GM12878 (cell line): Measurements from ENCODE around the gene LRRC4B. TPM values are rescaled to one million over a fixed set of nuclear protein-coding genes. Genes with fewer than 3 reads are reported as not detected.

ENCODE experiments used
- ATAC-seq: fragments of 200-7000 bp; cut with Tn5 transposase; 3 replicates; pipeline ENCODE4 v1.9.1; 2020; ENCODE audit warnings: mild to moderate bottlenecking, moderate library complexity
- BruUV-seq: library from RNA; stranded (reverse); fragments of 400-500 nt; replicated peaks from 2 replicates; lab custom pipeline; 2021; lab: Mats Ljungman, UMichigan
- CTCF ChIA-PET: fragments of 300-600 bp; sonication (Branson Sonifier 250); formaldehyde crosslinking; extraction: SDS; loops from one replicate; lab custom pipeline; 2021; ENCODE audit warnings: inconsistent platforms; lab: Yijun Ruan, JAX
- POLR2A ChIA-PET: fragments of 350-600 bp; formaldehyde crosslinking; extraction: SDS; loops from one replicate; lab custom pipeline; 2021; ENCODE audit warnings: inconsistent platforms; lab: Charles Lee
- RAD21 ChIA-PET: fragments of 300-600 bp; sonication (Branson Sonifier 250); formaldehyde crosslinking; loops from one replicate; lab custom pipeline; 2023; ENCODE audit warnings: antibody characterized with exemption; ENCODE audit not compliant: unreplicated experiment; lab: Charles Lee
- SMC1A ChIA-PET: fragments of 300-600 bp; sonication (Branson Sonifier 250); formaldehyde crosslinking; loops from one replicate; lab custom pipeline; 2023; ENCODE audit not compliant: unreplicated experiment, uncharacterized antibody; lab: Charles Lee
- DNase-seq: peaks from one replicate; pipeline ENCODE4 v3.0.0-alpha.2; 2011; ENCODE audit warnings: low read depth, low spot score
- FAIRE-seq: peaks from 3 replicates; lab custom pipeline; 2011; peaks lifted over from hg19 to GRCh38; lab: Jason Lieb, UNC
- H2AFZ ChIP-seq: 2 replicates; pipeline ENCODE4 v1.6.0; 2011; ENCODE audit warnings: low read depth, low read length, control low read depth; ENCODE audit not compliant: control insufficient read depth
- H3K27ac ChIP-seq: 2 replicates; pipeline ENCODE4 v1.5.1; 2011; ENCODE audit warnings: control low read depth; ENCODE audit not compliant: control insufficient read depth, insufficient read depth
- H3K27me3 ChIP-seq, 2 experiments: replicated peaks in 1 of 2; 2 replicates each; pipeline versions ENCODE4 v1.6.0 to v1.6.1; 2011; ENCODE audit warnings: low read length in 1 of 2; ENCODE audit not compliant: control insufficient read depth in 2 of 2, insufficient read depth in 2 of 2
- H3K36me3 ChIP-seq, 2 experiments: 2 replicates each; pipeline ENCODE4 v1.5.1; 2011; ENCODE audit warnings: low read length in 1 of 2; ENCODE audit not compliant: control insufficient read depth in 2 of 2, insufficient read depth in 2 of 2
- H3K4me1 ChIP-seq: 2 replicates; pipeline ENCODE4 v1.6.1; 2011; ENCODE audit warnings: mild to moderate bottlenecking, low read length, moderate library complexity, mixed read lengths; ENCODE audit not compliant: control insufficient read depth, insufficient read depth
- H3K4me2 ChIP-seq: 2 replicates; pipeline ENCODE4 v1.6.0; 2011; ENCODE audit warnings: control low read depth; ENCODE audit not compliant: control insufficient read depth, insufficient read depth
- H3K4me3 ChIP-seq: fragments of 200-600 bp; sonication (generic); 2 replicates; pipeline ENCODE4 v1.5.1; 2016
- H3K79me2 ChIP-seq: 2 replicates; pipeline ENCODE4 v1.6.0; 2011; ENCODE audit warnings: low read length; ENCODE audit not compliant: control insufficient read depth, insufficient read depth
- H3K9ac ChIP-seq: 2 replicates; pipeline ENCODE4 v1.8.0; 2011; ENCODE audit warnings: low read length, control low read depth, mixed read lengths; ENCODE audit not compliant: control insufficient read depth, insufficient read depth
- H3K9me3 ChIP-seq: replicated peaks from 3 replicates; pipeline ENCODE4 v1.5.1; 2011; ENCODE audit warnings: mild to moderate bottlenecking, low read length; ENCODE audit not compliant: control insufficient read depth, insufficient read depth
- H4K20me1 ChIP-seq: 2 replicates; pipeline ENCODE4 v1.6.0; 2011; ENCODE audit not compliant: control insufficient read depth, insufficient read depth
- ESRRA ChIP-seq: IDR thresholded peaks from 2 replicates; pipeline ENCODE4 v1.6.1; 2012; ENCODE audit warnings: mild to moderate bottlenecking, low read length, improper control_type of control experiment
- FOS ChIP-seq: IDR thresholded peaks from 3 replicates; pipeline ENCODE4 v1.6.1; 2011; ENCODE audit warnings: borderline replicate concordance; ENCODE audit not compliant: insufficient read length; ENCODE audit errors: extremely low read depth
- IRF4 ChIP-seq: IDR thresholded peaks from 2 replicates; pipeline ENCODE4 v1.6.1; 2011; ENCODE audit warnings: low read depth, low read length
- KDM1A ChIP-seq: fragments of 200-600 bp; sonication (generic); IDR thresholded peaks from 2 replicates; pipeline ENCODE4 v1.6.1; 2016; ENCODE audit warnings: borderline replicate concordance
- PAX5 ChIP-seq: IDR thresholded peaks from 2 replicates; pipeline ENCODE4 v1.6.1; 2011; ENCODE audit warnings: low read depth, low read length, borderline replicate concordance
- PRDM15 ChIP-seq: fragments of 450-650 bp; formaldehyde crosslinking; IDR thresholded peaks from 2 replicates; pipeline ENCODE4 v1.4.0; 2020; ENCODE audit warnings: mild to moderate bottlenecking, moderate library complexity
- RELB ChIP-seq: fragments of 450-650 bp; IDR thresholded peaks from 2 replicates; pipeline ENCODE4 v1.6.1; 2017; ENCODE audit warnings: low read depth, mild to moderate bottlenecking, moderate library complexity
- ZBTB11 ChIP-seq: fragments of 450-650 bp; formaldehyde crosslinking; IDR thresholded peaks from 2 replicates; pipeline ENCODE4 v1.5.0; 2022; ENCODE audit warnings: mild to moderate bottlenecking, missing genetic modification characterization
- ZNF592 ChIP-seq: fragments of 450-650 bp; IDR thresholded peaks from 2 replicates; pipeline ENCODE4 v1.6.1; 2017; ENCODE audit warnings: mild to moderate bottlenecking, moderate library complexity
- ZNF622 ChIP-seq: fragments of 450-650 bp; IDR thresholded peaks from 2 replicates; pipeline ENCODE4 v1.6.1; 2017; ENCODE audit warnings: mild to moderate bottlenecking, inconsistent platforms
- WGBS: methylation state at CpG from one replicate; pipeline ENCODE4 v1.1.6; 2016; ENCODE audit warnings: low lambda C conversion rate; ENCODE audit not compliant: insufficient replicate concordance, insufficient coverage; ENCODE audit errors: missing lambda C conversion rate; 5-methylcytosine and 5-hydroxymethylcytosine counted together
- in situ Hi-C: fragments of 300-500 bp; cut with MboI; formaldehyde crosslinking; loops from 9 replicates; pipeline ENCODE4 v1.14.3; 2018; ENCODE audit warnings: mixed read lengths
- intact Hi-C: fragments of 100-400 bp; cut with micrococcal nuclease; formaldehyde crosslinking; loops from one replicate; pipeline ENCODE4 v1.14.2; 2022; ENCODE audit not compliant: unreplicated experiment
- polyA plus RNA-seq, 11 experiments: library from polyadenylated mRNA; depleted of rRNA in 4 of 11; unstranded in 6 of 11; stranded (reverse) in 5 of 11; fragments of >200 nt; fragmentation: Nextera tagmentation in 4 of 11; fragmentation: Illumina TruSeq in 1 of 11; extraction: Ambion mirVana in 4 of 11; extraction: Trizol in 1 of 11; gene quantifications; 1 replicate in 1 of 11; 2 replicates in 10 of 11; pipeline versions ENCODE4 v1.2.1 to v1.2.3, GENCODE V29; 2011 to 2016; ENCODE audit warnings: inconsistent platforms in 2 of 11, missing spikeins in 2 of 11, low read depth in 1 of 11
- total RNA-seq, 4 experiments: library from RNA; depleted of rRNA in 3 of 4; stranded (reverse); fragments of >200 nt in 3 of 4; fragmentation: Illumina TruSeq in 1 of 4; extraction: Trizol in 1 of 4; gene quantifications; 2 replicates each; pipeline versions ENCODE4 v1.2.1 to v1.2.3, GENCODE V29; 2013 to 2021

Gene LRRC4B
- total and polyA plus RNA-seq, 10 of the 15 experiments (the other 5 are each of a cell fraction or from before 2014, with no cell fraction given) = 0.14 TPM; not detected in 9

- Histone ChIP-seq H3K27ac (no peak overlapping the region), H3K4me2 (no peak overlapping the region), H3K9ac (no peak overlapping the region), H3K4me3 (no peak overlapping the region), H3K27me3 (peaks cover 0 to 6% of the 10 kb centered on the region in 2 experiments; a peak in 3 of 4 replicates), H3K4me1 (no peaks in the 10 kb centered on the region; the same call in 1 of the 2 replicates), H3K9me3 (no peaks in the 10 kb centered on the region), H3K79me2 (no peaks in the 10 kb centered on the region), H3K36me3 (no peaks in the 10 kb centered on the region), H4K20me1 (no peaks in the 10 kb centered on the region), H2AFZ (no peak overlapping the region)
- POLR2A ChIA-PET = no interaction called here
- RAD21 ChIA-PET = no interaction called here
- DNase-seq (no peak), FAIRE-seq (no peak), ATAC-seq (no peak)
- intact Hi-C loops = no loop called here
- 51% methylated on average over 13 of the region's 13 CpGs for WGBS
- SMC1A ChIA-PET = no interaction called here
- no TSS peak for BruUV-seq
- CTCF ChIA-PET = interaction anchor here (0.7 to 8.5 kb wide), 4 partner anchors 20 to 363 kb away, joined by 3 to 117 read pairs (median 3); no protein-coding TSS in a partner anchor
- in situ Hi-C loops = no loop called here
- TF ChIP-seq ZNF592 = no peak
- TF ChIP-seq IRF4 = no peak
- TF ChIP-seq ESRRA = no peak
- no peak for TF ChIP-seq KDM1A
- TF ChIP-seq ZNF622 = no peak
- TF ChIP-seq PAX5 = no peak
- no peak for TF ChIP-seq PRDM15 (CRISPR knock-in tag)
- TF ChIP-seq RELB = no peak
- no peak for TF ChIP-seq ZBTB11 (CRISPR knock-in tag)
- TF ChIP-seq FOS = no peak
Measured at GRCh38 chr19:50558449-50558848, 9.8 kb downstream of the LRRC4B start.
